Measurements from ENCODE around the gene VASP.

DNA sequence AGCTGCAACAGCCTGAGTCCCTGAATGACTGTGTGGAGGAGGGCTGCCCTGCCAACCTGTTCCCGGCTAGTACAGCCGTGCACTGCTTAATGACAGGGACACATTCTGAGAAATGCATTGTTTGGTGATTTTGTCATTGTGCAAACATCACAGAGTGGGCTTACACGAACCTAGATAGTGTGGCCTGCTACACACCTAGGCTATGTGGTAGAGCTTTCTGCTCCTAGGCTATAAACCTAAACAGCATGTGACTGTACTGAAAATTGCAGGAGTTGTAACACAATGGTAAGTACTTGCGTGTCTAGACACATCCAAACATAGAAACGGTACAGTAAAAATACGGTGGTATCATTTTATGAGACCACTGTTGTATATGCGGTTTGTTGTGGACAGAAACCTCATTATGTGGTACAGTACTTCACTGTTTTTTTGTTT lies 35.0 kb downstream of the VASP start:
- no peak for TF ChIP-seq POLR2A (IDR thresholded peaks at IDR 0.05; ENCODE audit: low read depth, low read length)
- TF ChIP-seq, protein P1, sequence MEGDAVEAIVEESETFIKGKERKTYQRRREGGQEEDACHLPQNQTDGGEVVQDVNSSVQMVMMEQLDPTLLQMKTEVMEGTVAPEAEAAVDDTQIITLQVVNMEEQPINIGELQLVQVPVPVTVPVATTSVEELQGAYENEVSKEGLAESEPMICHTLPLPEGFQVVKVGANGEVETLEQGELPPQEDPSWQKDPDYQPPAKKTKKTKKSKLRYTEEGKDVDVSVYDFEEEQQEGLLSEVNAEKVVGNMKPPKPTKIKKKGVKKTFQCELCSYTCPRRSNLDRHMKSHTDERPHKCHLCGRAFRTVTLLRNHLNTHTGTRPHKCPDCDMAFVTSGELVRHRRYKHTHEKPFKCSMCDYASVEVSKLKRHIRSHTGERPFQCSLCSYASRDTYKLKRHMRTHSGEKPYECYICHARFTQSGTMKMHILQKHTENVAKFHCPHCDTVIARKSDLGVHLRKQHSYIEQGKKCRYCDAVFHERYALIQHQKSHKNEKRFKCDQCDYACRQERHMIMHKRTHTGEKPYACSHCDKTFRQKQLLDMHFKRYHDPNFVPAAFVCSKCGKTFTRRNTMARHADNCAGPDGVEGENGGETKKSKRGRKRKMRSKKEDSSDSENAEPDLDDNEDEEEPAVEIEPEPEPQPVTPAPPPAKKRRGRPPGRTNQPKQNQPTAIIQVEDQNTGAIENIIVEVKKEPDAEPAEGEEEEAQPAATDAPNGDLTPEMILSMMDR (conservative IDR thresholded peaks at IDR 0.05; ENCODE audit: low read depth, low read length), result no peak
- no peak for TF ChIP-seq RCOR1 (IDR thresholded peaks at IDR 0.05; ENCODE audit: insufficient replicate concordance, low read length)
- no peak for TF ChIP-seq MAZ (IDR thresholded peaks at IDR 0.05; ENCODE audit: borderline replicate concordance, low read depth, low read length)

All from IMR-90 (cell line).